Urothelium cell line (cell line): ENCODE data around the gene C11orf21.

ENCODE experiments used
- DNase-seq: peaks from one replicate; pipeline ENCODE4 v3.0.0; 2011; ENCODE audit warnings: low spot score, mixed read lengths
- FAIRE-seq: peaks from 2 replicates; lab custom pipeline; 2011; peaks lifted over from hg19 to GRCh38; lab: Jason Lieb, UNC

Gene C11orf21

GRCh38 chr11:2321311-2321683 is 19.6 kb upstream of the C11orf21 start:
- no peak for DNase-seq
- no peak for FAIRE-seq

GRCh38 chr11:2320568-2321310 is 19.0 kb upstream of the C11orf21 start:
- no peak for DNase-seq
- no peak for FAIRE-seq

GRCh38 chr11:2319791-2320472 is 18.2 kb upstream of the C11orf21 start:
- no peak for FAIRE-seq
- no peak for DNase-seq

- FAIRE-seq, result no peak
- DNase-seq, result no peak
These were observed 17.0 kb upstream of the C11orf21 start for GRCh38 chr11:2318707-2319106.

- no peak for FAIRE-seq
- no peak for DNase-seq
These were observed 16.4 kb upstream of the C11orf21 start for GRCh38 chr11:2318123-2318522.

GRCh38 chr11:2317354-2318050 is 15.8 kb upstream of the C11orf21 start:
- DNase-seq (no peak), FAIRE-seq (no peak)

GRCh38 chr11:2316963-2317244 is 15.2 kb upstream of the C11orf21 start:
- FAIRE-seq (no peak), DNase-seq (no peak)

GRCh38 chr11:2316169-2316962 is 14.6 kb upstream of the C11orf21 start:
- DNase-seq, result no peak
- no peak for FAIRE-seq

- no peak for DNase-seq
These were observed 13.9 kb upstream of the C11orf21 start for GRCh38 chr11:2315395-2316168.

GRCh38 chr11:2314525-2315394 is 13.0 kb upstream of the C11orf21 start:
- FAIRE-seq (no peak), DNase-seq (no peak)

More at GRCh38 chr11:2315395-2316168, 13.9 kb upstream of the C11orf21 start:
- no peak for FAIRE-seq

GRCh38 chr11:2314136-2314524 is 12.4 kb upstream of the C11orf21 start:
- no peak for FAIRE-seq
- DNase-seq, result no peak

- no peak for FAIRE-seq
- DNase-seq, result no peak
These were observed 11.6 kb upstream of the C11orf21 start for GRCh38 chr11:2313051-2313951.

GRCh38 chr11:2312232-2313042 is 10.7 kb upstream of the C11orf21 start:
- no peak for FAIRE-seq

GRCh38 chr11:2311353-2312133 is 9.8 kb upstream of the C11orf21 start:
- FAIRE-seq, result no peak
- DNase-seq, result no peak

More at GRCh38 chr11:2312232-2313042, 10.7 kb upstream of the C11orf21 start:
- DNase-seq, result no peak

GRCh38 chr11:2310786-2311352 is 9.2 kb upstream of the C11orf21 start:
- no peak for DNase-seq
- FAIRE-seq, result no peak

GRCh38 chr11:2310073-2310785 is 8.5 kb upstream of the C11orf21 start:
- DNase-seq, result no peak
- FAIRE-seq, result no peak
